Adrenal gland (tissue), 12 donors: ENCODE data around the gene PTPRN2. TPM values are rescaled to one million over a fixed set of nuclear protein-coding genes. Genes with fewer than 3 reads are reported as not detected.

Source experiments
- DNase-seq, 7 donors: peaks; one replicate each; pipeline ENCODE4 v3.0.0-alpha.2; 2019 to 2020
- H3K27ac ChIP-seq, 5 donors: fragments of 200-600 bp; sonication (generic) in 4 of 5; 1 replicate in 3 of 5; 2 replicates in 2 of 5; pipeline versions ENCODE4 v1.5.1 to v1.8.0; 2016 to 2020; ENCODE audit warnings: mild to moderate bottlenecking in 1 of 5
- H3K27me3 ChIP-seq: fragments of 200-600 bp; 2 replicates; pipeline ENCODE4 v1.8.0; 2021
- H3K36me3 ChIP-seq, 2 donors: fragments of 200-600 bp; replicated peaks in 1 of 2; 1 replicate in 1 of 2; 2 replicates in 1 of 2; pipeline versions ENCODE4 v1.5.1 to v1.8.0; 2018 to 2022
- H3K4me1 ChIP-seq, 2 donors: fragments of 200-600 bp; replicated peaks in 1 of 2; 1 replicate in 1 of 2; 2 replicates in 1 of 2; pipeline versions ENCODE4 v1.5.1 to v1.8.0; 2018 to 2021
- H3K4me3 ChIP-seq, 4 donors: fragments of 200-600 bp; sonication (generic) in 3 of 4; one replicate each; pipeline ENCODE4 v1.5.1; 2016 to 2018
- H3K9me3 ChIP-seq, 3 donors: fragments of 200-600 bp; sonication (generic) in 1 of 3; replicated peaks in 1 of 3; 1 replicate in 2 of 3; 2 replicates in 1 of 3; pipeline versions ENCODE4 v1.5.1 to v1.8.0; 2016 to 2021
- CTCF ChIP-seq, 6 experiments: fragments of 450-650 bp in 4 of 6; fragments of 200-600 bp in 2 of 6; sonication (generic) in 1 of 6; IDR thresholded peaks; 1 replicate in 5 of 6; 2 replicates in 1 of 6; pipeline versions ENCODE4 v1.5.1 to v1.8.0; 2016 to 2021; ENCODE audit warnings: antibody characterized with exemption in 6 of 6, mild to moderate bottlenecking in 2 of 6, moderate library complexity in 1 of 6
- POLR2A ChIP-seq, 2 donors: fragments of 450-650 bp; IDR thresholded peaks; one replicate each; pipeline ENCODE4 v1.6.1; 2017; ENCODE audit warnings: antibody characterized with exemption in 2 of 2, mild to moderate bottlenecking in 2 of 2, moderate library complexity in 1 of 2
- WGBS, 4 donors: extraction: QIAGEN DNeasy Blood & Tissue Kit in 2 of 4; methylation state at CpG; one replicate each; pipeline versions ENCODE4 v1.1.5 to v1.1.7; 2013 to 2017; 5-methylcytosine and 5-hydroxymethylcytosine counted together
- intact Hi-C, 2 donors: fragments of 100-400 bp; cut with DNase I; formaldehyde crosslinking; loops; one replicate each; pipeline versions ENCODE4 v1.14.1 to v1.15.0; 2022 to 2023
- polyA plus RNA-seq, 3 donors: library from polyadenylated mRNA; stranded (reverse); fragments of 200-250 nt in 2 of 3; fragments of 350-450 nt in 1 of 3; fragmentation: Illumina TruSeq in 1 of 3; extraction: RNeasy Lipid Tissue Mini Kit (QIAGEN cat#74804) in 1 of 3; gene quantifications; one replicate each; pipeline ENCODE4 v1.2.3, GENCODE V29; 2013 to 2014
- total RNA-seq, 9 donors: library from RNA; depleted of rRNA in 4 of 9; stranded (reverse); fragments of >200 nt in 4 of 9; fragments of 120-200 nt in 1 of 9; fragmentation: NEBNext Ultra II Directional in 1 of 9; extraction: Animal tissue kit (Norgen Biotek cat#: 25700) in 1 of 9; gene quantifications; one replicate each; pipeline versions ENCODE4 v1.1.0 to v1.2.4, GENCODE V29; 2013 to 2023
- donor health status: healthy with polysubstance abuse.
- donor health status: Bipolar disorder and iron deficiency.
- donor health status: DM: yes; HTN: yes; CAD: no.
- donor health status: DM: no; HTN: no; CAD: no.
- donor health status: DM: no; HTN: no; CAD: no.
- donor health status: DM: yes; HTN: yes; CAD: no.

PTPRN2 gene
- total and polyA plus RNA-seq, 12 donors, result 2.2 to 16.2 (median 3.4) TPM

GRCh38 chr7:157873181-157873580, 714.4 kb downstream of the PTPRN2 start:
- no peak for DNase-seq
- no peaks in the 10 kb centered on the region for H3K36me3 ChIP-seq
- no peaks in the 10 kb centered on the region for H3K4me1 ChIP-seq
- H3K27ac ChIP-seq, result no peak overlapping the region
- peaks cover 5% of the 10 kb centered on the region for H3K27me3 ChIP-seq
- intact Hi-C loops, result no loop called here
- 48 to 82% (median 66%) methylated on average over 8 to 30 of the region's 30 CpGs for WGBS, 4 donors
- no peaks in the 10 kb centered on the region for H3K9me3 ChIP-seq
- TF ChIP-seq CTCF (IDR thresholded peaks at IDR 0.05) (no peak), POLR2A (IDR thresholded peaks at IDR 0.05) (no peak)
- H3K4me3 ChIP-seq, result no peak overlapping the region

- Histone ChIP-seq H3K9me3 (no peaks in the 10 kb centered on the region), H3K36me3 (no peaks in the 10 kb centered on the region), H3K27ac (no peak overlapping the region), H3K27me3 (peaks cover 5% of the 10 kb centered on the region), H3K4me3 (no peak overlapping the region), H3K4me1 (no peaks in the 10 kb centered on the region)
- whole genome bisulfite sequencing, 4 donors, result 88 to 94% (median 93%) methylated on average over 10 to 12 of the region's 12 CpGs
- intact Hi-C loops, result no loop called here
- no peak for TF ChIP-seq POLR2A (IDR thresholded peaks at IDR 0.05)
- TF ChIP-seq CTCF (IDR thresholded peaks at IDR 0.05), result no peak
- no peak for DNase-seq
Observed at GRCh38 chr7:157872447-157872846, 715.2 kb downstream of the PTPRN2 start.

GRCh38 chr7:157871681-157872080, 715.9 kb downstream of the PTPRN2 start:
- intact Hi-C loops, result no loop called here

GRCh38 chr7:157870644-157871290, 716.9 kb downstream of the PTPRN2 start:
- H3K27ac ChIP-seq, result no peak overlapping the region
- peaks cover under 1% of the 10 kb centered on the region for H3K27me3 ChIP-seq
- no peaks in the 10 kb centered on the region for H3K9me3 ChIP-seq
- WGBS, 4 donors, result 89 to 95% (median 93%) methylated on average over 7 to 11 of the region's 11 CpGs
- no peaks in the 10 kb centered on the region for H3K4me1 ChIP-seq
- no peak for DNase-seq
- no peaks in the 10 kb centered on the region for H3K36me3 ChIP-seq
- no peak for TF ChIP-seq POLR2A (IDR thresholded peaks at IDR 0.05)
- no peak for TF ChIP-seq CTCF (IDR thresholded peaks at IDR 0.05)
- intact Hi-C loops, result no loop called here
- H3K4me3 ChIP-seq, result no peak overlapping the region

More at GRCh38 chr7:157871681-157872080, 715.9 kb downstream of the PTPRN2 start:
- DNase-seq, result no peak
- WGBS, 4 donors, result 87 to 100% (median 90%) methylated on average over 4 of the region's 4 CpGs
- Histone ChIP-seq H3K27ac (no peak overlapping the region), H3K4me1 (no peaks in the 10 kb centered on the region), H3K27me3 (peaks cover 5% of the 10 kb centered on the region), H3K9me3 (no peaks in the 10 kb centered on the region), H3K36me3 (no peaks in the 10 kb centered on the region), H3K4me3 (no peak overlapping the region)
- no peak for TF ChIP-seq POLR2A (IDR thresholded peaks at IDR 0.05)
- no peak for TF ChIP-seq CTCF (IDR thresholded peaks at IDR 0.05)
